ENCODE data around the gene PRKCZ.

Gene PRKCZ

GRCh38 chr1:2194898-2195673 is 144.9 kb downstream of the PRKCZ start:
- DNase-seq (peak; percentile 90), ATAC-seq (peak; percentile 74)

- DNase-seq, result no peak
- ATAC-seq, result no peak
These were observed 145.6 kb downstream of the PRKCZ start for GRCh38 chr1:2195785-2196184.

GRCh38 chr1:2196901-2197638 is 146.9 kb downstream of the PRKCZ start:
- DNase-seq, result no peak
- ATAC-seq, result no peak

- DNase-seq (no peak), ATAC-seq (no peak)
These were observed 147.5 kb downstream of the PRKCZ start for GRCh38 chr1:2197707-2198165.

- no peak for DNase-seq
- ATAC-seq, result no peak
These were observed 148.4 kb downstream of the PRKCZ start for GRCh38 chr1:2198571-2198970.

GRCh38 chr1:2199042-2199810 is 149.0 kb downstream of the PRKCZ start:
- DNase-seq, result peak; percentile 86
- ATAC-seq, result peak; percentile 79

- DNase-seq (no peak), ATAC-seq (no peak)
These were observed 150.2 kb downstream of the PRKCZ start for GRCh38 chr1:2200308-2200943.

- no peak for ATAC-seq
These were observed 150.9 kb downstream of the PRKCZ start for GRCh38 chr1:2201062-2201461.

GRCh38 chr1:2202008-2202575 is 151.9 kb downstream of the PRKCZ start:
- ATAC-seq (no peak), DNase-seq (no peak)

More at GRCh38 chr1:2201062-2201461, 150.9 kb downstream of the PRKCZ start:
- no peak for DNase-seq

- ATAC-seq, result no peak
- no peak for DNase-seq
These were observed 152.8 kb downstream of the PRKCZ start for GRCh38 chr1:2202843-2203601.

- ATAC-seq, result no peak
- DNase-seq, result no peak
These were observed 153.6 kb downstream of the PRKCZ start for GRCh38 chr1:2203671-2204414.

- peak; percentile 15 for ATAC-seq
- DNase-seq, result no peak
These were observed 154.4 kb downstream of the PRKCZ start for GRCh38 chr1:2204415-2205190.

- ATAC-seq (peak; percentile 74), DNase-seq (peak; percentile 95)
These were observed 155.2 kb downstream of the PRKCZ start for GRCh38 chr1:2205191-2205952.

- ATAC-seq, result no peak
These were observed 156.7 kb downstream of the PRKCZ start for GRCh38 chr1:2206813-2207487.

GRCh38 chr1:2208309-2209239 is 158.4 kb downstream of the PRKCZ start:
- DNase-seq (no peak), ATAC-seq (no peak)

More at GRCh38 chr1:2206813-2207487, 156.7 kb downstream of the PRKCZ start:
- no peak for DNase-seq

GRCh38 chr1:2209400-2210083 is 159.3 kb downstream of the PRKCZ start:
- no peak for ATAC-seq
- DNase-seq, result no peak

Data from stimulated activated naive CD8-positive, alpha-beta T cell treated with anti-CD3 and anti-CD28 coated beads, Interleukin-15, Interleukin-2, amounts not matched to agents 100 U/mL and 50 U/mL, for 24 hours (primary cell).